Fibroblast of the aortic adventitia (primary cell): ENCODE data around the gene TUBD1. TPM values are rescaled to one million over a fixed set of nuclear protein-coding genes. Genes with fewer than 3 reads are reported as not detected.
A peak's percentile ranks its signal among the peaks of the same experiment; 100 is the strongest.

ENCODE experiments used
- DNase-seq: peaks from one replicate; pipeline ENCODE4 v3.0.0-alpha.2; 2010; ENCODE audit warnings: low read depth
- H3K4me3 ChIP-seq: 2 replicates; pipeline ENCODE4 v1.5.1; 2011; ENCODE audit warnings: low read depth, mild to moderate bottlenecking, control low read depth, low read length, moderate library complexity
- CTCF ChIP-seq: IDR thresholded peaks from 2 replicates; pipeline ENCODE4 v1.5.1; 2011; ENCODE audit warnings: mild to moderate bottlenecking, low read length, control low read depth, inconsistent platforms; ENCODE audit not compliant: insufficient read depth
- total RNA-seq: library from RNA; depleted of rRNA; stranded (reverse); fragments of >200 nt; gene quantifications from 2 replicates; pipeline ENCODE4 v1.2.3, GENCODE V29; 2012; ENCODE audit warnings: low replicate concordance

Gene TUBD1
- total RNA-seq, 1 donor = 6.9 TPM

DNA sequence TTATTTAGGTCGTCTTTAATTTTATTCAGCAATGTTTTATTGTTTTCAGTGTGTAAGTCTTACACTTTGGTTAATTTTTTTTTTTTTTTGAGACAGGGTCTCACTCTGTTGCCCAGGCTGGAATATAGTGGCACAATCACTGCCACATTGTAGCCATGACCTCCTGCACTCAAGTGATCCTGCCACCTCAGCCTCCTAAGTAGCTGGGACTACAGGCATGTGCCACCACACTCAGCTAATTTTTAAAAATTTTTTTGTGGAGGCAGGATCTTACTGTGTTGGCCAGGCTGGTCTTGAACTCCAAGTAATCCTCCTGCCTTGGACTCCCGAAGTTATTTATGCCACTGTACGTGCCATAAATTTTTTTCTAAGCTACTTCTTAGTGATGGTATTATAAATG lies 14.7 kb upstream of the TUBD1 start:
- no peak overlapping the region for H3K4me3 ChIP-seq
- no peak for TF ChIP-seq CTCF
- no peak for DNase-seq

DNA sequence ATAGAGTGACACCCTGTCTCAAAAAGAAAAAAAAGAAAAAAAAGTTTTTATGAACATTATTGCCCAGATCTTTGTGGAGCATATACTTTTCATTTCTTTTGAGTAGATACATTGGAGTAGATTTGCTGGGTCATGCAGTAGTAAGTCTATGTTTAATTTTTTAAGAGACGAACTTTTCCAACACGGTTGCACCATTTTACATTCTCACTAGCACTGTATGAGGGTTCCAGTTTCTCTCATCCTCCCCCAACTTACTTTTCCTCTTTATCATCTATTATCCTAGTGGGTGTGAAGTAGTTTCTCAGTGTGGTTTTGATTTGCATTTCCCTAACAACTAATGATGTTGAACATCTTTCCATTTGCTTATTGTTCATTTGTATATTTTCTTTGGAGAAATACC lies 10.7 kb upstream of the TUBD1 start:
- DNase-seq = no peak
- no peak overlapping the region for H3K4me3 ChIP-seq
- TF ChIP-seq CTCF = no peak

DNA sequence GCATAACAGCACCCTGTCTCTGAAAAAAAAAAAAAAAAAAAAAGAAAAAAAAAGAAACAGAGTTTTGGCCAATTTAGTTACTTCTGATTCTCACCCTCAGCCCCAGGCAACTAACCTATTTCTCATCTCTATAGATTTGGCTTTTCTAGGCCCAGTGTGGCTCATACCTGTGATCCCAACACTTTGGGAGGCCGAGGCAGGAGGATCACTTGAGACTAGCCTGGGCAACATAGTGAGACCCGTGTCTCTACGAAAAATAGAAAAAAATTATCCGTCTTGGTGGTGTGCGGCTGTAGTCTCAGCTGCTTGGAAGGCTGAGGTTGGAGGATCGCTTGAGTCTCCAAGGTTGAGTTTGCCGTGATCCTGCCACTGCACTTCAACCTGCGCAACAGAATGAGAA lies 8.9 kb upstream of the TUBD1 start:
- no peak for TF ChIP-seq CTCF
- no peak for DNase-seq
- H3K4me3 ChIP-seq = no peak overlapping the region

DNA sequence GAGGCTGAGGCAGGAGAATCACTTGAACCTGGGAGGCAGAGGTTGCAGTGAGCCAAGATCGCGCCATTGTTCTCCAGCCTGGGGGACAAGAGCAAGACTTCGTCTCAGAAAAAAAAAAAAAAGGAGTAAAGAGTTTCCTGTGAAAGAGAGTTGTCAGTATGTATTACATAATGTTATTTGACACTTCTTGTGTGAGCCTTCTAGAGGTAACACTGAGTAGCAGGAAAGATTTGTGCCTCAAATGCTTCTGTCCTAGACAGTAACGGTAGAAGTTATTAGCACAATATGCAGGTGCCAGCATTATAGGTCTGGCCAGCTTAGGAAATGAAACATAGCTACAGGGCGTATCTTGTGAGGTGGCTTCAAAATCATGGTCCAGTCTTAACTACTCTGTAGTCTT lies 6.4 kb upstream of the TUBD1 start:
- DNase-seq = peak; percentile 69
- TF ChIP-seq CTCF = peak; percentile 67
- no peak overlapping the region for H3K4me3 ChIP-seq

DNA sequence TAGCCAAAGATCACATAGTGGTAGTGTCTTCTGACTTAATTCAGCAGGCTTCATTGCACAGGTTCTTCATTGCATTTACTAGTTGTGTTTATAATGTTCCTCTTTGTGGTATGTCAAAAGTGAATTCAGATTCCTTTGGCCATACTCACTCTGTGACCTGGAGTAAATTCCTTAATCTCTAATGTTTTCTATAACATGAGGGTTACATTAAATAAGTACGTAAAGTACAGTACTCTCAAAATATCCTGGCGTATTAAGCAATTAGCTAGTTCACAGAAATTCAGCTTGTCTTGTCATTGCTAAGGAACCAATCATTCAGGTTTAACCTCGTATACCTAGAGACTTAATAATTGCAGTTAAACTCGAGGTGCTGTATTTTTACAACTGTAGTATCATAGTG lies 4.3 kb upstream of the TUBD1 start:
- H3K4me3 ChIP-seq = no peak overlapping the region
- DNase-seq = peak; percentile 7
- no peak for TF ChIP-seq CTCF

DNA sequence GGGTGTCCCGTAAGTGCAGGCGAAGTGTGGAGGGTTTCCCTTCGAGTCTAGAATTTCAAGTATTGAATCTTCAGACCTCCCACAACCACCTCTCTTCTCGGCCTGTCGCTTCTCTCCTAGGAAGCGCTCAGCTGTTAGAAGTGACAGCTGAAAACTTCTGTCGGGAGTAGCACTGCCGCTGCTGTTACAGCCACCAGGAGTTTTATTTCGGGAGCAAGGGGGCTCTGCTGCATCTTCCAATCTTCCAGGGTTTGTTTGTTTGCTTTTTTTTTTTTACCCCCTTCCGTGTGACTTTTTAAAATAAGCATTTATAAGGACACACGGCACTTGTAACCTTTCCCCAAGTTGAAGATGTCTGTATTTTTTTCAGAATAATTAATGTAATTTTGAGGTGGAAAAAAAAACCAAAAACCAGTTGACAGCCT lies 945 bp upstream of the TUBD1 start:
- peak; percentile 17 for DNase-seq
- no peak for TF ChIP-seq CTCF
- peak overlapping the region; percentile 91 for H3K4me3 ChIP-seq

DNA sequence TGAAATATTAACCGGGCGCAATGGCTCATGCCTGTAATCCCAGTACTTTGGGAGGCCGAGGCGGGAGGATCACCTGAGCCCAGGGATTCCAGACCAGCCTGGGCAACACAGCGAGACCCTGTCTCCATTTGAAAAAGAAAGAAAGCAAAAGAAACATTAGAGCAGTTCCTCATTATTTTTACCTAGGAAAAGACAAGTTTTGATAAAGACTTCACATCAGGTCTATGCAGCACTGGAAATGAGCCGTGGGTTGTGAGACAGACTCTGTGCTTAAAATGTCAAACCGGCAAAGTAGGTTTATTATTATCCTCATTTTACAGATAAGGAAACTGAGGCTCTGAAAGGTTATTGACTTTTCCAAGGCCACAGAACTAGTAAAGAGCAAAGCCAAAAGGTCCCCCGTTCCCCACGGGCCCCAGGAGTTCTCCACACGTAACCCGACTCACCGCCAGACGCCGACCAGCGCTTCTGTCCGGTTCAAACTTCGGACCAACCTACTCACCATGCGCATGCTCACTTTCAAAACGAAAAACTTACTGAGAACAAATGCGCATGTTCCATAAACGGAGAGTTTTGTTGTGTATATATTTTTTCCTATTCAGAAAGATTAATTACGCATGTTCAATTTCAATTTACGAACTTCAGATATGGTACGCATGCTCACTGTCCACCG lies 356 bp downstream of the TUBD1 start:
- DNase-seq = peak; percentile 100

More for the DNA sequence above, 356 bp downstream of the TUBD1 start:
- TF ChIP-seq CTCF = no peak
- H3K4me3 ChIP-seq = peak overlapping the region; percentile 76
